Stimulated activated naive CD4-positive, alpha-beta T cell (primary cell): ENCODE measurements around the gene CSNK1G1.
"Not testable (repeated sequence)": the region's sequence is repeated elsewhere in the genome, so short reads cannot be mapped to it uniquely, and the experiment has no call there.

Experiments
- DNase-seq, 6 experiments: peaks; one replicate each; lab custom pipeline; 2025; lab: John Stamatoyannopoulos, UW

Gene CSNK1G1

GRCh38 chr15:64349375-64349774 is 6.6 kb downstream of the CSNK1G1 start:
- no peak for DNase-seq

GRCh38 chr15:64348455-64348854 is 7.5 kb downstream of the CSNK1G1 start:
- no peak for DNase-seq

- DNase-seq, result not testable (repeated sequence)
These were observed 9.7 kb downstream of the CSNK1G1 start for GRCh38 chr15:64346242-64346641.

- no peak for DNase-seq
These were observed 11.2 kb downstream of the CSNK1G1 start for GRCh38 chr15:64344651-64345294.

GRCh38 chr15:64343841-64344240 is 12.1 kb downstream of the CSNK1G1 start:
- no peak for DNase-seq

GRCh38 chr15:64343222-64343621 is 12.8 kb downstream of the CSNK1G1 start:
- DNase-seq, result no peak

GRCh38 chr15:64341961-64342360 is 14.0 kb downstream of the CSNK1G1 start:
- DNase-seq, result no peak

GRCh38 chr15:64340355-64340754 is 15.6 kb downstream of the CSNK1G1 start:
- DNase-seq, result no peak

GRCh38 chr15:64337761-64338160 is 18.2 kb downstream of the CSNK1G1 start:
- DNase-seq, result no peak

- DNase-seq, result peak in 4 of 6 experiments; percentile 20 to 27 (median 23)
These were observed 21.7 kb downstream of the CSNK1G1 start for GRCh38 chr15:64333986-64334929.

GRCh38 chr15:64333516-64333915 is 22.5 kb downstream of the CSNK1G1 start:
- no peak for DNase-seq

- not testable (repeated sequence) for DNase-seq
These were observed 24.3 kb downstream of the CSNK1G1 start for GRCh38 chr15:64331668-64332067.

- DNase-seq, result not testable (repeated sequence)
These were observed 29.0 kb downstream of the CSNK1G1 start for GRCh38 chr15:64326975-64327374.

GRCh38 chr15:64326458-64326857 is 29.5 kb downstream of the CSNK1G1 start:
- not testable (repeated sequence) for DNase-seq

GRCh38 chr15:64324165-64324877 is 31.7 kb downstream of the CSNK1G1 start:
- no peak for DNase-seq

- DNase-seq, result no peak
These were observed 40.8 kb downstream of the CSNK1G1 start for GRCh38 chr15:64315216-64315615.

- no peak for DNase-seq
These were observed 41.5 kb downstream of the CSNK1G1 start for GRCh38 chr15:64314456-64314855.

GRCh38 chr15:64311566-64311965 is 44.4 kb downstream of the CSNK1G1 start:
- no peak for DNase-seq

- DNase-seq, result no peak
These were observed 45.9 kb downstream of the CSNK1G1 start for GRCh38 chr15:64310036-64310435.

GRCh38 chr15:64305261-64305660 is 50.7 kb downstream of the CSNK1G1 start:
- DNase-seq, result no peak

GRCh38 chr15:64289550-64289949 is 66.4 kb downstream of the CSNK1G1 start:
- DNase-seq, result no peak

- DNase-seq, result no peak
These were observed 67.0 kb downstream of the CSNK1G1 start for GRCh38 chr15:64288999-64289398.
